MM.1S (cell line): Measurements from ENCODE around the gene GMPPA.

Experiments used
- CTCF ChIP-seq: fragments of 300-600 bp; sonication (generic); IDR thresholded peaks from 2 replicates; pipeline ENCODE4 v1.5.1; 2016; ENCODE audit warnings: antibody characterized with exemption, low read length, mixed read lengths
- EZH2 ChIP-seq: fragments of 300-600 bp; sonication (generic); optimal IDR thresholded peaks from 2 replicates; pipeline ENCODE3; 2017; ENCODE audit warnings: low read depth, mild to moderate bottlenecking, antibody characterized with exemption, low read length, mixed read lengths

- TF ChIP-seq CTCF: no peak
- TF ChIP-seq EZH2: no peak
Observed at GRCh38 chr2:219539926-219540678, 41.4 kb downstream of the GMPPA start.
